ENCODE data around the gene AP2B1. TPM values are rescaled to one million over a fixed set of nuclear protein-coding genes. Genes with fewer than 3 reads are reported as not detected.

AP2B1 gene
- total and polyA plus RNA-seq, 8 donors = 21.6 to 171 (median 57.2) TPM

- Histone ChIP-seq H3K36me3 (peaks cover 18 to 97% (median 87%) of the 10 kb centered on the region in 4 donors), H3K27ac (no peak overlapping the region), H3K9me3 (no peaks in the 10 kb centered on the region), H3K27me3 (no peaks in the 10 kb centered on the region), H3K4me1 (no peaks in the 10 kb centered on the region), H3K4me3 (no peak overlapping the region)
- no peak for DNase-seq
- WGBS, 5 donors = 96 to 100% (median 98%) methylated on average over 3 of the region's 3 CpGs
- no peak for TF ChIP-seq EP300 (IDR thresholded peaks at IDR 0.05)
- TF ChIP-seq CTCF (IDR thresholded peaks at IDR 0.05) = no peak
- no peak for TF ChIP-seq POLR2A (IDR thresholded peaks at IDR 0.05)
- no peak for TF ChIP-seq POLR2AphosphoS5 (IDR thresholded peaks at IDR 0.05)
- intact Hi-C loops (cut with DNase I; ENCODE audit: low total_unique reads) = no loop called here
These were observed 106.5 kb downstream of the AP2B1 start for GRCh38 chr17:35693662-35694061.

- TF ChIP-seq POLR2AphosphoS5 (IDR thresholded peaks at IDR 0.05) (no peak), CTCF (IDR thresholded peaks at IDR 0.05) (no peak), EP300 (IDR thresholded peaks at IDR 0.05) (no peak), POLR2A (IDR thresholded peaks at IDR 0.05) (no peak)
- Histone ChIP-seq H3K9me3 (no peaks in the 10 kb centered on the region), H3K27ac (no peak overlapping the region), H3K4me1 (no peaks in the 10 kb centered on the region), H3K4me3 (no peak overlapping the region), H3K36me3 (peaks cover 18 to 86% (median 76%) of the 10 kb centered on the region in 4 donors), H3K27me3 (no peaks in the 10 kb centered on the region)
- 80 to 91% (median 85%) methylated on average over 2 of the region's 2 CpGs for WGBS, 5 donors
- intact Hi-C loops (cut with DNase I; ENCODE audit: low total_unique reads) = no loop called here
- no peak for DNase-seq
These were observed 107.8 kb downstream of the AP2B1 start for GRCh38 chr17:35694906-35695305.

GRCh38 chr17:35695613-35696012 lies 108.5 kb downstream of the AP2B1 start:
- DNase-seq = no peak
- no peak overlapping the region for H3K27ac ChIP-seq
- no peaks in the 10 kb centered on the region for H3K9me3 ChIP-seq
- no peaks in the 10 kb centered on the region for H3K27me3 ChIP-seq
- WGBS, 5 donors = 58 to 84% (median 73%) methylated on average over 2 of the region's 2 CpGs
- intact Hi-C loops (cut with DNase I; ENCODE audit: low total_unique reads) = no loop called here
- H3K4me1 ChIP-seq = no peaks in the 10 kb centered on the region
- no peak for TF ChIP-seq POLR2A (IDR thresholded peaks at IDR 0.05)
- no peak for TF ChIP-seq POLR2AphosphoS5 (IDR thresholded peaks at IDR 0.05)
- TF ChIP-seq CTCF (IDR thresholded peaks at IDR 0.05) = no peak
- no peak for TF ChIP-seq EP300 (IDR thresholded peaks at IDR 0.05)
- no peak overlapping the region for H3K4me3 ChIP-seq
- H3K36me3 ChIP-seq = peaks cover 18 to 84% (median 72%) of the 10 kb centered on the region in 4 donors

- no peak overlapping the region for H3K4me3 ChIP-seq
- 85 to 97% (median 94%) methylated on average over 2 of the region's 2 CpGs for WGBS, 5 donors
- intact Hi-C loops (cut with DNase I; ENCODE audit: low total_unique reads) = no loop called here
These were observed 111.7 kb downstream of the AP2B1 start for GRCh38 chr17:35698800-35699199.

More at GRCh38 chr17:35698800-35699199, 111.7 kb downstream of the AP2B1 start:
- no peaks in the 10 kb centered on the region for H3K4me1 ChIP-seq
- no peak overlapping the region for H3K27ac ChIP-seq
- TF ChIP-seq EP300 (IDR thresholded peaks at IDR 0.05) (no peak), POLR2AphosphoS5 (IDR thresholded peaks at IDR 0.05) (no peak), CTCF (IDR thresholded peaks at IDR 0.05) (no peak), POLR2A (IDR thresholded peaks at IDR 0.05) (no peak)
- DNase-seq = no peak
- peaks cover 10 to 67% (median 49%) of the 10 kb centered on the region in 4 donors for H3K36me3 ChIP-seq
- no peaks in the 10 kb centered on the region for H3K9me3 ChIP-seq
- no peaks in the 10 kb centered on the region for H3K27me3 ChIP-seq

Data from stomach (tissue), 9 donors.